Ectodermal cell (in vitro differentiated cells): Measurements from ENCODE around the gene SYDE2.

Source experiments
- H3K27ac ChIP-seq: 2 replicates; pipeline ENCODE4 v1.7.0; 2013; ENCODE audit warnings: mild to moderate bottlenecking, low read depth, low read length; ENCODE audit not compliant: insufficient read depth, poor library complexity, severe bottlenecking
- H3K27me3 ChIP-seq: 2 replicates; pipeline ENCODE4 v1.7.0; 2013; ENCODE audit warnings: mild to moderate bottlenecking, low read length; ENCODE audit not compliant: insufficient read depth, control insufficient read depth, poor library complexity, severe bottlenecking
- H3K36me3 ChIP-seq: one replicate; pipeline ENCODE4 v1.7.0; 2013; ENCODE audit warnings: low read length; ENCODE audit not compliant: control insufficient read depth, insufficient read depth
- H3K4me1 ChIP-seq: one replicate; pipeline ENCODE4 v1.7.0; 2013; ENCODE audit warnings: low read length; ENCODE audit not compliant: control insufficient read depth, insufficient read depth
- H3K4me3 ChIP-seq: 2 replicates; pipeline ENCODE4 v1.7.0; 2013; ENCODE audit warnings: low read depth, low read length, control low read depth; ENCODE audit not compliant: insufficient read depth
- H3K9me3 ChIP-seq: 2 replicates; pipeline ENCODE4 v1.7.0; 2013; ENCODE audit warnings: mild to moderate bottlenecking, low read length, moderate library complexity; ENCODE audit not compliant: control insufficient read depth
- WGBS, 2 experiments: methylation state at CpG; one replicate each; pipeline ENCODE4 v1.1.7; 2013; ENCODE audit warnings: missing lambda C conversion rate in 2 of 2; 5-methylcytosine and 5-hydroxymethylcytosine counted together

Gene SYDE2

GRCh38 chr1:85128316-85128715 is 72.5 kb downstream of the SYDE2 start:
- Histone ChIP-seq H3K9me3 (no peaks in the 10 kb centered on the region), H3K4me3 (no peak overlapping the region), H3K27ac (no peak overlapping the region), H3K36me3 (no peaks in the 10 kb centered on the region), H3K4me1 (no peaks in the 10 kb centered on the region), H3K27me3 (no peaks in the 10 kb centered on the region)
- WGBS, 2 experiments, result 82 to 95% methylated on average over 1 of the region's 1 CpG

GRCh38 chr1:85125891-85126290 is 74.9 kb downstream of the SYDE2 start:
- Histone ChIP-seq H3K9me3 (no peaks in the 10 kb centered on the region), H3K4me1 (no peaks in the 10 kb centered on the region)

GRCh38 chr1:85124091-85124490 is 76.7 kb downstream of the SYDE2 start:
- 95 to 96% methylated on average over 5 of the region's 5 CpGs for WGBS, 2 experiments
- Histone ChIP-seq H3K27ac (no peak overlapping the region), H3K4me3 (no peak overlapping the region)

More at GRCh38 chr1:85125891-85126290, 74.9 kb downstream of the SYDE2 start:
- H3K27me3 ChIP-seq, result no peaks in the 10 kb centered on the region
- no peaks in the 10 kb centered on the region for H3K36me3 ChIP-seq
- no peak overlapping the region for H3K27ac ChIP-seq
- 80% methylated on average over 1 of the region's 1 CpG; no CpG with 5 or more reads in 1 of the 2 experiments for WGBS, 2 experiments
- H3K4me3 ChIP-seq, result no peak overlapping the region

GRCh38 chr1:85122169-85122568 is 78.6 kb downstream of the SYDE2 start:
- H3K36me3 ChIP-seq, result no peaks in the 10 kb centered on the region
- 91 to 92% methylated on average over 2 of the region's 2 CpGs for WGBS, 2 experiments
- no peaks in the 10 kb centered on the region for H3K27me3 ChIP-seq
- H3K27ac ChIP-seq, result no peak overlapping the region
- H3K4me1 ChIP-seq, result no peaks in the 10 kb centered on the region
- no peaks in the 10 kb centered on the region for H3K9me3 ChIP-seq
- H3K4me3 ChIP-seq, result no peak overlapping the region

More at GRCh38 chr1:85124091-85124490, 76.7 kb downstream of the SYDE2 start:
- Histone ChIP-seq H3K9me3 (no peaks in the 10 kb centered on the region), H3K4me1 (no peaks in the 10 kb centered on the region), H3K36me3 (no peaks in the 10 kb centered on the region), H3K27me3 (no peaks in the 10 kb centered on the region)

- H3K9me3 ChIP-seq, result no peaks in the 10 kb centered on the region
- H3K27ac ChIP-seq, result no peak overlapping the region
- H3K4me3 ChIP-seq, result no peak overlapping the region
- 91 to 93% methylated on average over 3 of the region's 4 CpGs for WGBS, 2 experiments
- no peaks in the 10 kb centered on the region for H3K27me3 ChIP-seq
- H3K36me3 ChIP-seq, result no peaks in the 10 kb centered on the region
- H3K4me1 ChIP-seq, result no peaks in the 10 kb centered on the region
Observed at GRCh38 chr1:85121744-85122143, 79.1 kb downstream of the SYDE2 start.

- Histone ChIP-seq H3K4me3 (no peak overlapping the region), H3K27ac (no peak overlapping the region), H3K27me3 (no peaks in the 10 kb centered on the region), H3K9me3 (no peaks in the 10 kb centered on the region), H3K36me3 (no peaks in the 10 kb centered on the region), H3K4me1 (no peaks in the 10 kb centered on the region)
- WGBS, 2 experiments, result 93 to 100% methylated on average over 1 of the region's 1 CpG
Observed at GRCh38 chr1:85118751-85119150, 82.1 kb downstream of the SYDE2 start.

GRCh38 chr1:85116856-85117255 is 84.0 kb downstream of the SYDE2 start:
- H3K4me3 ChIP-seq, result no peak overlapping the region
- no peaks in the 10 kb centered on the region for H3K36me3 ChIP-seq
- H3K27ac ChIP-seq, result no peak overlapping the region
- H3K9me3 ChIP-seq, result no peaks in the 10 kb centered on the region
- H3K27me3 ChIP-seq, result no peaks in the 10 kb centered on the region
- H3K4me1 ChIP-seq, result no peaks in the 10 kb centered on the region

- Histone ChIP-seq H3K27me3 (no peaks in the 10 kb centered on the region), H3K4me1 (no peaks in the 10 kb centered on the region), H3K36me3 (no peaks in the 10 kb centered on the region), H3K4me3 (no peak overlapping the region), H3K9me3 (no peaks in the 10 kb centered on the region), H3K27ac (no peak overlapping the region)
- 93 to 95% methylated on average over 2 of the region's 2 CpGs for WGBS, 2 experiments
Observed at GRCh38 chr1:85115933-85116332, 84.9 kb downstream of the SYDE2 start.

GRCh38 chr1:85111695-85112094 is 89.1 kb downstream of the SYDE2 start:
- no peak overlapping the region for H3K27ac ChIP-seq
- H3K4me1 ChIP-seq, result no peaks in the 10 kb centered on the region
- no peak overlapping the region for H3K4me3 ChIP-seq
- H3K9me3 ChIP-seq, result no peaks in the 10 kb centered on the region
- 100% methylated on average over 1 of the region's 1 CpG; no CpG with 5 or more reads in 1 of the 2 experiments for WGBS, 2 experiments
- no peaks in the 10 kb centered on the region for H3K27me3 ChIP-seq
- H3K36me3 ChIP-seq, result no peaks in the 10 kb centered on the region

GRCh38 chr1:85109475-85109874 is 91.3 kb downstream of the SYDE2 start:
- no peaks in the 10 kb centered on the region for H3K4me1 ChIP-seq
- H3K27me3 ChIP-seq, result no peaks in the 10 kb centered on the region
- H3K9me3 ChIP-seq, result no peaks in the 10 kb centered on the region

More at GRCh38 chr1:85109475-85109874, 91.3 kb downstream of the SYDE2 start:
- H3K36me3 ChIP-seq, result no peaks in the 10 kb centered on the region
- H3K27ac ChIP-seq, result no peak overlapping the region
- H3K4me3 ChIP-seq, result no peak overlapping the region
